IPS-15b (cell line): ENCODE measurements around the gene FHOD3.

Experiments
- H3K27me3 ChIP-seq: one replicate; pipeline ENCODE4 v1.6.1; 2013; ENCODE audit warnings: low read length; ENCODE audit not compliant: control insufficient read depth, insufficient read depth
- H3K36me3 ChIP-seq: one replicate; pipeline ENCODE4 v1.6.1; 2013; ENCODE audit warnings: low read length; ENCODE audit not compliant: control insufficient read depth, insufficient read depth
- H3K4me1 ChIP-seq: one replicate; pipeline ENCODE4 v1.6.1; 2013; ENCODE audit warnings: mild to moderate bottlenecking, low read length; ENCODE audit not compliant: control insufficient read depth, insufficient read depth
- H3K4me3 ChIP-seq: one replicate; pipeline ENCODE4 v1.5.1; 2013; ENCODE audit warnings: low read depth, low read length
- H3K9ac ChIP-seq: one replicate; pipeline ENCODE4 v1.6.1; 2013; ENCODE audit warnings: low read depth, mild to moderate bottlenecking, low read length
- H3K9me3 ChIP-seq: one replicate; pipeline ENCODE4 v1.6.1; 2013; ENCODE audit warnings: mild to moderate bottlenecking, low read length; ENCODE audit not compliant: control insufficient read depth, insufficient read depth

The FHOD3 gene

DNA sequence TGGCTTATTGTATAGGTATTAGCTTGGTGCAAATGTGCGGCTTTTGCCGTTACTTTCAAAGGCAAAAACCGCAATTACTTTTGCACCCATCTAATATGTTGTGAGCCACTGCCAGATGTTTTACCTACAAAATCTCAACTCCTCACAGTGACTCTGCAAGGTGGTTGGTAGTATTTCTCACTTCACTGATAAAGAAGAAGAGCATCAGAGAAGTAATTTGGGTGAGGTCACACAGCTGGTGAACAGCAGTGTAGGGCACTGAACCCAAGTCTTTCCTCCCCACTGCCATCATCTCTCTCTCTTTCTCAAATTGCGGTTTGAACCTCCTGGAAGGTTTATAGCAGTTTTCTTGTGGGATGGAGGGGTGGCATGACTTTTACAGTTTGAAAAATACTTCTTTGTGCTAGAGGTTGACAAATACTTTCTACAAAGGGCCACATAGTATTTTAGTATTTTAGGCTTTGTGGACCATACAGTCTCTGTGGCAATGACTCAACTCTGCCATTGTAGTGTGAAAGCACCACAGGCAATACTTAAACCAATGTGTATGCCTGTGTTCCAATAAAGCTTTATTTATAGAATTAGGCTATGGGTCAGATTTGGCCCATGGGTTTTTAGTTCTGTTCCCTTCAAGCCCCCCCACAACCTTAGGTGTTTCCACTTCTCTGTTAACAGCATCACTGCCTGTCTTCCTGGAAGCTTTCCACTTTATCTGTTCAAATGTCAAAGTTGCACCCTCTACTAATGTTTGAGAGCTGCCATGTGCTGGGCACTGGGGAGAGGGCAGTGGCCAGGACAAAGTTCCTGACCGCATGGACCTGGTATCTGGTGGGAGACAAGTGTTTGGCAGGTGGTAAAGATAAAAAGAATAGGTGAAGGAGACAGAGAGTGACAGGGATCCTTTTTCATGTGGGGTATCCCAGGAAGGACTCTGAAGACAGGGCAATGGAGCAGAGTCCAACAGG is 30.1 kb downstream of the FHOD3 start:
- peaks cover 10% of the 10 kb centered on the region for H3K4me1 ChIP-seq
- H3K9me3 ChIP-seq: no peaks in the 10 kb centered on the region
- H3K27me3 ChIP-seq: no peaks in the 10 kb centered on the region
- H3K36me3 ChIP-seq: no peaks in the 10 kb centered on the region
- no peak overlapping the region for H3K4me3 ChIP-seq
- H3K9ac ChIP-seq: no peak overlapping the region

DNA sequence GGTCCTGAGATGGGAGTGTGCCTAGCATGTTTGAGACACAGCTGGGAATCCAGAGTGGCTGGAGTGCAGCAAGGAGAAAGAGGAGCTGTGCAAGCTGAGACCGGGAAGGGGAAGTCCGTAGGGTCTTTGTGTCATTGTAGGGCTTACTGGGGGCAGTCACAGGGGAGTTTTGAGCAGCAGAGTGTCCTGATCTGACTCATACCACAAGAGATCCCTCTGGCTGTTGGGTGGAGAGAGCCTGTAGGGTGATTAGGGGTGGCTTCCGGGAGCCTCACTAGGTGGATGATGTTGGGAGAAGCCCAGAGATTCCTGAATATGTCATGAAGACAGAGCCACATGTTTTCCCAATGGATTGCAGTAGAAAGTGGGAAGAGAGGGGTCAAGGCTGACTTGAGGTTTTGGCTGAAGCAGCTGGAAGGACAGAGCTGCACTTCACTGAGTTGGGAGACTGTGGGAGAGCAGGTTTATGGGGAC is 30.9 kb downstream of the FHOD3 start:
- H3K9me3 ChIP-seq: no peaks in the 10 kb centered on the region
- no peaks in the 10 kb centered on the region for H3K27me3 ChIP-seq
- no peaks in the 10 kb centered on the region for H3K36me3 ChIP-seq
- no peak overlapping the region for H3K9ac ChIP-seq
- peaks cover 10% of the 10 kb centered on the region for H3K4me1 ChIP-seq
- H3K4me3 ChIP-seq: no peak overlapping the region

DNA sequence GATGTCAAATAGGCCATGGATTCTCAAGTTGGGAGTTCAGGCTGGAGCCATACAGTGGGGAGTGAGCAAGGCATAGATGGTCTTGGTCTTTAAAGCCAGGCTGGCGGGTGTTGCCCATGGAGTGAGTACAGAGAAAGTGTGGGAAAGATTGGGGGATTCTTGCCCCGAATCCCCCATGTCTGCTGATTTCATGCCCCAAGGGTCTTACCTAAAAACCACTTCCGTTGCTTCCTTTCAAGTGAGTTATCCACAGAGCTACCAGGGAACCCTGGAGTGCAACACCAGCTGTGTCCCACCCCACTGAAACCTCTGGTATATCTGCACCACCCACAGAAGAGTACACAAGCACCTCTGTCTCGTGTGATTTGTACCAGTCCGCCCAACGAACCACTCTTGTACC is 31.4 kb downstream of the FHOD3 start:
- peaks cover 10% of the 10 kb centered on the region for H3K4me1 ChIP-seq
- no peak overlapping the region for H3K9ac ChIP-seq
- no peaks in the 10 kb centered on the region for H3K27me3 ChIP-seq
- H3K36me3 ChIP-seq: no peaks in the 10 kb centered on the region
- H3K9me3 ChIP-seq: no peaks in the 10 kb centered on the region
- no peak overlapping the region for H3K4me3 ChIP-seq

DNA sequence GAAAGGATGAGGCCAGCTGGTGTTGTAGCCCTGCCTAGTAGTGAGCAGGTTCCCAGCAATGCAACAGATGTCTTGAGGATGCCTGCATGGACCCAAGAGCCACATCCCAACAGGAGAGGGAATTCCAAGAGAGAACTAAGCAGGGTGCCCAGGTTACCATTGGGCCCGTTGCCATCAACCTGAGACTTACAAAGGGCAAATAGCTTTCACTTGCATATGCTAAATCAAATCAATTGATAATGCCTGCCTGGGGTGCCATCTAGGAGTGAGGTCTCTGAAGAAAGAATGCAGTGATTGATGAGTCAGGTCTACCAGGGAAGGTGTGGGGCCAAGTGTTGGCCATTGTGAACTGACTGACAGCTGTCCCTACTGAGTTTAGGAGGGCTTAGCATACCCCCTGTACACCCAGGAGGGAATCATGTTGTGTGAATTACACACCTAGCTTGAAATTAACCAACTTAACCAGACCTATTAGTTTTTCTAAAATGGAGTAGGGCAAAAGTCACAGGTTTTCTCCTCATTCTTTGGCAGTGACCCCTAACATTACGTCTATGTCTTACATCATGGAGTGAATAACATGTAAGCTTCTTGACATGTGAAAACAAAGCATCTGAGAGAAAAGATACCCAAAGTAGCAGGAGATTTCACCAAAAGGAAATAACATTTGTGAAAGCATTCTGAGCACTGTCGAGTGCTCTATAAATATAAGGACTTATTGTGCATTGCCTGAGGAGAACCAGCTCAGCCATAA is 32.3 kb downstream of the FHOD3 start:
- peaks cover 10% of the 10 kb centered on the region for H3K4me1 ChIP-seq
- no peaks in the 10 kb centered on the region for H3K9me3 ChIP-seq
- H3K4me3 ChIP-seq: no peak overlapping the region
- no peaks in the 10 kb centered on the region for H3K27me3 ChIP-seq
- no peak overlapping the region for H3K9ac ChIP-seq
- no peaks in the 10 kb centered on the region for H3K36me3 ChIP-seq

DNA sequence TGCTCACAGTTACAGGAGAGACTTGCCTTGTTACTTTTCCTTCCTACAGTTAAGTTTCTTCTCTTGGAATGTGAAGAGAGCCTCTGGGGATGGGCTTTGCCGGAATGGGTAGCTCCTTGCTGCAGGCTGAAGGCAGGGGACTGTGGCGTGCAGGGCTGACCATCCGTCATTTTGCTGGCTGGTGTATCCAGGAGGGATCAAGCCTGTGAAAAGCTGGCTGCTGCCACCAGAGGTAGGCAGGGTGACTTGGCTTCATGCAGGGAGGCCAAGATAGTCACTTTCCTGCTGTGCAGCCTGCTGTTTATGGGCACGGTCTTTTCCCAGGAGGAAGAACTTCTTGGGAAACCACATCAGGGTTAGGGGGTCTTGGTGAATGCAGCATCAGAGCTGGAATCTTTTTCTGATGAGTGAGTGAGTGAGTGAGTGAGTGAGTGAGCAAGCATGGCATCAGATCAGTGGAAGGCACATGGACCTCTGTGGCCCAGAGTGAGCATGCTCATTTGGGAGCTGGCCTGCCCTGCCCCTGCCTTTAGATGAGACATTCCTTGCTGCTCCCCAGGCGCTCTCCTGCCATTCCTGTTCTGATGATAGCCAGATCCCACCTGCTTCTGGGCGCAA is 33.0 kb downstream of the FHOD3 start:
- no peak overlapping the region for H3K9ac ChIP-seq
- no peak overlapping the region for H3K4me3 ChIP-seq
- H3K9me3 ChIP-seq: no peaks in the 10 kb centered on the region
- no peaks in the 10 kb centered on the region for H3K36me3 ChIP-seq
- H3K27me3 ChIP-seq: no peaks in the 10 kb centered on the region
- peaks cover 10% of the 10 kb centered on the region for H3K4me1 ChIP-seq

DNA sequence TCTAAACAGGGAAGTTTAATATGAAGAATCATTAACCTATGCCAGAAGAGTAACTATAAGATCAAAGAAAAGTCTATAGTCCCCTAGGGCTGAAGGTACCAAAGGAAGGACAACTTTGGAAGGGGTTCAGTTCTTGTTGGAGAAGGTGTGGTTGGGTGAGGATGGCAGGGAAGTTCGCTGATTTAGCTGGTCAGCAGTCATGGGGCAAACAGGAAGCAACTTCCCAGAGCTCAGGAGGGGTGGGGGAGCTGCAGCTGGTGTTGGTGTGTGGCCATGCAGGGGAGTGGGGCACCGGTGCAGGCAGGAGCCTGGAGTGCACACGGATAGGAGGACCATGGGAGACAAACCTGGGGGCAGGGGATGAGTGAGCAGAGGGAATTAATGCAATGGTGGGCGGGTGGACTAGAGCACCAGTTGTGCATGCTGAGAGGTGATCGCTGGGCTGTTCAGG is 34.0 kb downstream of the FHOD3 start:
- H3K4me1 ChIP-seq: peaks cover 10% of the 10 kb centered on the region
- H3K9ac ChIP-seq: no peak overlapping the region
- no peaks in the 10 kb centered on the region for H3K36me3 ChIP-seq
- no peaks in the 10 kb centered on the region for H3K9me3 ChIP-seq
- H3K4me3 ChIP-seq: no peak overlapping the region
- H3K27me3 ChIP-seq: no peaks in the 10 kb centered on the region

DNA sequence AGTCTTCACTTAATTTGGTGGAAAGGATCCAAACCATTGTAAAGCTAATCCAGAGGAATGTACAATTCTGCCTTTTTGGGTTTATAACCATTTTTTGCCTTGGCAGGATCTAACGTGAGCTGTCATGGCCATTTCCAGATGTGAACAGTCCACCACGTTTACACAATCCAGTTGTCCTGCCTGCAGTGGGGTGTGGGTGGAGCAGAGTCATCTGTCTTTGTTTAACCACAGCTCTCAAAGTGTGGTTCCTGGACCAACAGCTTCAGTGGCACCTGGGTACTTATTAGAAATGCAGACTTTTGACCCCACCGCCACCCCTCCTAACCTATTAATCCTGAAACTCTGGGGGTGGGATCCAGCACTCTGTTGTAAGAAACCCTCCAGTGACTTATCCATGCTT is 35.9 kb downstream of the FHOD3 start:
- Histone ChIP-seq H3K9ac (no peak overlapping the region), H3K9me3 (no peaks in the 10 kb centered on the region), H3K27me3 (no peaks in the 10 kb centered on the region), H3K4me1 (peaks cover 12% of the 10 kb centered on the region), H3K4me3 (no peak overlapping the region), H3K36me3 (no peaks in the 10 kb centered on the region)

DNA sequence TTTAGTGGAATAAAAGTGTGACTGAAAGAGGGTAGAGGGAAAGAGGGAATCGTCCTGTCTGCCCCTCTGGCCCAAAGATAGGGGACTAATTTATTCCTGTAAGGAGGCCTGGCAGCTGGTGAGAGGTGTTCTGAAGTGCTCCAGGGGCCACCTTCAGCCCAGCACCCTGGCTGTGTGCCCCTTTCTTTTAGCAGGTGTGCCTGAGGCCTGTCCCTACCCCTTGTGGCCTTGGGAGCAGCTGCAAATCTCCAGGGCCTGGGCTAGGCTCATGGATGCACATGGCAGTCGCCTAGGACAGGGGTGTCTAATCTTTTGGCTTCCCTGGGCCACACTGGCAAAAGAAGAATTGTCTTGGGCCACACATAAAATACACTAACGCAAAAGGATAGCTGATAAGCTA is 37.3 kb downstream of the FHOD3 start:
- H3K27me3 ChIP-seq: no peaks in the 10 kb centered on the region
- no peak overlapping the region for H3K9ac ChIP-seq
- peaks cover 9% of the 10 kb centered on the region for H3K4me1 ChIP-seq
- no peaks in the 10 kb centered on the region for H3K9me3 ChIP-seq
- H3K36me3 ChIP-seq: no peaks in the 10 kb centered on the region
- no peak overlapping the region for H3K4me3 ChIP-seq

DNA sequence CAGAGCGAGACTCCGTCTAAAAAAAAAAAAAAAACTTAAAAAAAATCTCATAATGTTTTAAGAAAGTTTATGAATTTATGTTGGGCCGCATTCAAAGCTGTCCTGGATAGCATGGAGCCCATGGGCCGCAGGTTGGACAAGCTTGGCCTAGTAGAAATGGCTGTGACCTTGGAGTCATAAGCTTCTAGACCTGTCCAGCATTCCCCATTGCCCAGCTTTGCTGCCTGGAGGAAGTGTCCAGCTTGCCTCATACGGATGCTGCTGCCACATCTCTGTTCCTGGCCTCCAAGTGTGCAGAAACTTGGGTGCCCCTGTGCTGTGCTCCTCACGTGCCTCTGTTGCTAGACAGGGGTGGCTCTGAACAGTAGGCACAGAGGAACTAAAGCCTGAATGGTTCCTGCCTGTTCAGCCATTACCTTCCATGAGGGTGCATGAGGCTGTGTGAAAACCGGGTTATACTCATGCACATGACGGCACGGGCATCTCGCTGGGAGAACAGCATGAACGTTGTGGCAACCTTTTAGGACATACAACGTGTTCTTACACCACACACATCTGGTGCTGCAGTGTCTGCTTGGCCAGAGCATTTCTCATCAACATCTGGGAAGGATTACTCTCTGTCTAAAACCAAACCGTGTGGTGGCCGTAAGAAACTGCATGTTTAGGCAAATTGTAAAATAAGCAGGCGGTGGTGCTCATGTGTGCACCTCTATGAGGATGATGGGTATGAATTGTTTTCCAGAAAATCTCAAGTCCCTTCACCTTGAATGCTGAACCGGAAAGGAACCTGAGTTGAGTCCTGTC is 38.2 kb downstream of the FHOD3 start:
- Histone ChIP-seq H3K4me1 (peaks cover 2% of the 10 kb centered on the region), H3K27me3 (no peaks in the 10 kb centered on the region), H3K9ac (no peak overlapping the region), H3K4me3 (no peak overlapping the region), H3K9me3 (no peaks in the 10 kb centered on the region), H3K36me3 (no peaks in the 10 kb centered on the region)

DNA sequence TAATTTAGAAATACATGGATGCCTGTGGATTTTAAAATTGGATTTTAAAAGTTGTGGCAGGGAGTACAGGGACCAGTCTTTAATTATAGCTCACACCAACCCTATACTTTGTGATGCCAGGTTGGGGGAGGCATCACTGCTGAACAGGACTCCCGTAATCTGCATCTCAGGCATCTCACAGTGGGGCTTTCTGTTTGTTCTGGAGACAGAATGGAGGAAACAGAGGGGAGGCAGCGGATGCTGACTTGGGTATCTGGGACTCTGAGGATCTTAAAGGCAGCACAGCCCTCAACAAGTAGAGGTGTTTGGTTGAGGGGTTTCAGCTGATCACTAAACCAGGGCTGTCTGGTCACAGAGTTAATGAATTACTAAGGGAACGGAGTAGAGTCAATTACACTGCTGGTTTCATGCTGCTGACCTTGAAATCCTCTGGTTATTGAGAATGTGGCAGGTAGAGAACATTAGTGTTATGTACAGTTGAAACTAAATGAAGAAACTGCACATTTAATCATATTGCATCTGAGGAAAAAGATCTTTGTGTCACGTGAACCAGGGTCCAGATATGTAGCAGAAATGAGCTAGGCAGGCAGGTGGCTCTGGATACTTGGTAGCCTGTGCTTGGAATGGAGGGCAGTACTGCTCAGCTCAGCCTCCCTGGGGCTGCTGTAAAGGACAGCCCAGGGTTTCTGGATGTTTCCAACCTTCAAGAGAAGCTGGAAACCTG is 40.3 kb downstream of the FHOD3 start:
- H3K4me1 ChIP-seq: peaks cover 2% of the 10 kb centered on the region
- H3K9ac ChIP-seq: no peak overlapping the region
- no peaks in the 10 kb centered on the region for H3K9me3 ChIP-seq
- no peak overlapping the region for H3K4me3 ChIP-seq
- no peaks in the 10 kb centered on the region for H3K36me3 ChIP-seq
- no peaks in the 10 kb centered on the region for H3K27me3 ChIP-seq
